GM21717 (cell line): ENCODE data around the gene NTHL1.

ENCODE experiments used
- ATAC-seq: cut with Tn5 transposase; IDR thresholded peaks from one replicate; pipeline ENCODE4 v1.9.1; 2021; ENCODE audit warnings: mild to moderate bottlenecking, moderate library complexity; ENCODE audit not compliant: unreplicated experiment

NTHL1 gene

GRCh38 chr16:2084895-2085625, 37.4 kb upstream of the NTHL1 start:
- no peak for ATAC-seq

- no peak for ATAC-seq
Measured at GRCh38 chr16:2083876-2084780, 36.5 kb upstream of the NTHL1 start.

- ATAC-seq = no peak
Measured at GRCh38 chr16:2083409-2083808, 35.8 kb upstream of the NTHL1 start.

GRCh38 chr16:2082983-2083364, 35.3 kb upstream of the NTHL1 start:
- no peak for ATAC-seq

GRCh38 chr16:2082171-2082982, 34.7 kb upstream of the NTHL1 start:
- ATAC-seq = no peak

- ATAC-seq = no peak
Measured at GRCh38 chr16:2081201-2082084, 33.8 kb upstream of the NTHL1 start.

- ATAC-seq = no peak
Measured at GRCh38 chr16:2079991-2080390, 32.4 kb upstream of the NTHL1 start.

- no peak for ATAC-seq
Measured at GRCh38 chr16:2079311-2079800, 31.7 kb upstream of the NTHL1 start.

- no peak for ATAC-seq
Measured at GRCh38 chr16:2078691-2079090, 31.1 kb upstream of the NTHL1 start.

GRCh38 chr16:2078096-2078495, 30.5 kb upstream of the NTHL1 start:
- no peak for ATAC-seq

- no peak for ATAC-seq
Measured at GRCh38 chr16:2077696-2078095, 30.1 kb upstream of the NTHL1 start.

- ATAC-seq = no peak
Measured at GRCh38 chr16:2077016-2077415, 29.4 kb upstream of the NTHL1 start.

GRCh38 chr16:2076072-2076865, 28.6 kb upstream of the NTHL1 start:
- no peak for ATAC-seq

GRCh38 chr16:2075631-2076030, 28.0 kb upstream of the NTHL1 start:
- no peak for ATAC-seq

- no peak for ATAC-seq
Measured at GRCh38 chr16:2074071-2074470, 26.4 kb upstream of the NTHL1 start.

GRCh38 chr16:2072926-2073325, 25.3 kb upstream of the NTHL1 start:
- ATAC-seq = no peak

- no peak for ATAC-seq
Measured at GRCh38 chr16:2071454-2072202, 24.0 kb upstream of the NTHL1 start.

GRCh38 chr16:2070576-2071453, 23.2 kb upstream of the NTHL1 start:
- no peak for ATAC-seq
